CD4-positive, alpha-beta T cell treated with Interleukin-15 for 1 hour (primary cell): ENCODE measurements around the gene UBE3D.

ENCODE experiments used
- DNase-seq: peaks from one replicate; pipeline ENCODE4 v3.0.0-alpha.2; 2020

UBE3D gene

DNA sequence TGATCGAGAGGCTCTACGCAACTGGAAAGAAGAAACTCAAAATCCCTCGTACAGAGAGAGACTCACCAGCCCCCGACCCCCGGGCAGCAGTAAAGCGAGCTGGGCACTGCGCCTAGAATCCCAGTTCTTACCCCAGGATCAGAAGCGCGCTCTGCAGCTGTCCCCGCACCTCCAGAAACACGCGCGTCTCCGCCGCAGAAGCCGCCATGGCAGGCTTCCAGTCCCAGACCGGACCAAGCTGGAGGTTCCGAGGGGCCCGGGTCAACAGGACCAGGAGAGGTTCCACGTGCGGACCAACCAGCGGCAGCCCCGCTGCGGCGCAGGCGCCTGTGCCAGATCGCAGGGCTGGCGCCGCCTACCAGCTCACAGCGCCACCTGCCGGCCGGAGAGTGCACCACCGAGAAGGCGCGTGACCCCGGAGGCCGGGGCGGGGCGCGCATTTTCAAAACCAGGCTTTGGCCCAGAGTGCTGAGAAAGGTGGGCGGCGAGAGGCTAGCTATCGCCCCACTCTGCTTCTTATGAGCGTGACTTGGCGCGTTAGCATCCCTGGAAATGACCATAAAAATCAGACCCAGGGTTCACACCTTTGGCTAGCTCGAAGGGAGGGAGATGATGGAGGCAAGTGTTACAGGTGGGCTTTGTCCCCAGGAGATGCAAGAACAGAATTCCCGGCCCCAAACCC lies at the start of gene UBE3D:
Gene UBE3D, minus strand, starts transcription at position 331 of the 682 bp plus-strand sequence. Its CDS starts 123 bp downstream, at position 208.
- peak; percentile 88 for DNase-seq

GRCh38 chr6:83114164-83114563 lies 48.5 kb upstream of the UBE3D start:
- DNase-seq: no peak

DNA sequence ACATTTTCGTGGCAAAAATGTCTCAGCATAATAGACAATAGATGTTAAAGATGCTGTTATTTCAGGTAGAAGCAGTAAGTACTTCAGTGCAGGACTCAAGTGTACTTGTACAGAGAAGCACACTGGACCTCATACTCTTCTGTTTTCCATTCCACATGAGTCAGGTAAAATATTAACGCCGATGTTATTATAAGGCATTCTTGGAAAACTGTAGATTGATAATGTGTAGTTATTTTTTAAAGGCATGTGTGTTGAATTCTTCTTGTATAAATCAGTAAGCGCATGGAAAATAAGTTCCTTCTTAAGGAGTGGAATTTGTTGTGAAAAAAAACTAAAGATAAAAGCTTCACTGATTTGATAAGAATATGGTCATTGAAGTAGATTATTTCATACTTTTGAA lies 47.6 kb upstream of the UBE3D start:
- no peak for DNase-seq

DNA sequence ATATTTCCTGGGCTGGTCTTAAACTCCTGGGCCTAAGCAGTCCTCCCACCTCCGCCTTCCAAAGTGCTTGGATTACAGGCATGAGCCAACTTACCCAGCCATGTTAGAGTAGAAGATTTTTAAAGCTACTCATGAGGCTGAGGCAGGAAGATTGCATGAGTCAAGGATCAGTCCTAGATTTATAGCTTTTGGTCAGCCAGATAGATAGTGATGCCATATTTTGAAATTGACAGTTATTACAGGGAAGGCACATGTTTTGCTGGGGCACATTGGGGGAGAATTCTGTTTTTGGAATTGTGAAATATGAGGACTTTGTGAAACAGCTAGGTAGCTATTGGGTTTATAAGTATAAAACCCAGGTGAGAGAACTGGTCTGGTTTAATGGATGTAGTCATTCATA lies 42.7 kb upstream of the UBE3D start:
- no peak for DNase-seq

DNA sequence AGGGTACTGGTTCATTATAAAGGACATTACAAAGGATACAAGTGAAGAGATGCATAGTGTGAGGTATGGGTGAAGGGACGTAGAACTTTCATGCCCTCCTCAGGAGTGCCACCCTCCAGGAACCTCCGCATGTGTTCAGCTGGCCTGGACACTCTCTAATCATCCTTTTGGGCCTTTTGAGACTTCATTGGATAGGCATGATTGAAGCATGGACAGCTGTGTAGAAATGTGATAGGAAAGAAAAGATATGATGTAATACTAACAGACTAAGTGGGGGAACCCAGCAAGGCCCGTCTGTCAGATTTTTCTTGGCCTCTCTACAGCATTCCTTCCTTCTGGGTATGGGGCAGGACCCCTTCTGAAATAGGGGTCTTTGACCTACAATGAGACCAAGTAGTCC lies 32.9 kb upstream of the UBE3D start:
- no peak for DNase-seq

DNA sequence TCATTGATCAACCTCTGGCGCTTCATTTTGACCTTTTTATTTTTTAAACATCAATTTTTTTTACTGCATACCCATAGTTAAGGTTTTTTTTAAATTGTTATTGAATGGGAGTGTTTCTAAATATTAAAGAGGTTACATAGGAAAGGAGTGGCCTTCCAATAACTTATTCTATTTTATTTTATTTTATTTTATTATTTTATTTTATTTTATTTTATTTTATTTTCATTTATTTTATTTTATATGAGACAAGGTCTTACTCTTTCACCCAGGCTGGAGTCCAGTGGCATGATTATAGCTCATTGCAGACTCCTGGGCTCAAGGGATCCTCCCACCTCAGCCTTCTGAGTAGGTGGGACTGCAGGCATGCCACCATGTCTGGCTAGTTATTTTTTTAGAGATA lies 32.0 kb upstream of the UBE3D start:
- no peak for DNase-seq

DNA sequence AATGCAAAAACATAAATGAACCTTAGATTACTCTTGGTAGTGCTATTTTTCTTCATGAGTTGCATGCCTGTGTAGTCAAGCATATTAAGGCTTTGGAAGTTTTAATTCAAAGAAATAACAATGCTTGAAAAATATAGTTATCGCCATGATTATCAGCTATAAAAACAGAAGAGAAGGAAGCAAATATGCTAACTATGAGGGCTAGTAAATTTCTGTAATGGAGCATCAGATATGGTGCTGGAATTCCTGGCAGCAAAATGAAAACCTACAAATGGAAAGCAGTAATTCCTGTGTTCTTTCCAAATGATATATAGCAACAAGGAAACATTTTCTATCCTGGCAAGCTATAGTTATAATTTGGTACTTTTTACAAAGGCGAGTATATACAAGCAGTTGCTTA lies 31.6 kb upstream of the UBE3D start:
- no peak for DNase-seq

- DNase-seq: no peak
Observed at GRCh38 chr6:83096791-83097190, 31.1 kb upstream of the UBE3D start.

DNA sequence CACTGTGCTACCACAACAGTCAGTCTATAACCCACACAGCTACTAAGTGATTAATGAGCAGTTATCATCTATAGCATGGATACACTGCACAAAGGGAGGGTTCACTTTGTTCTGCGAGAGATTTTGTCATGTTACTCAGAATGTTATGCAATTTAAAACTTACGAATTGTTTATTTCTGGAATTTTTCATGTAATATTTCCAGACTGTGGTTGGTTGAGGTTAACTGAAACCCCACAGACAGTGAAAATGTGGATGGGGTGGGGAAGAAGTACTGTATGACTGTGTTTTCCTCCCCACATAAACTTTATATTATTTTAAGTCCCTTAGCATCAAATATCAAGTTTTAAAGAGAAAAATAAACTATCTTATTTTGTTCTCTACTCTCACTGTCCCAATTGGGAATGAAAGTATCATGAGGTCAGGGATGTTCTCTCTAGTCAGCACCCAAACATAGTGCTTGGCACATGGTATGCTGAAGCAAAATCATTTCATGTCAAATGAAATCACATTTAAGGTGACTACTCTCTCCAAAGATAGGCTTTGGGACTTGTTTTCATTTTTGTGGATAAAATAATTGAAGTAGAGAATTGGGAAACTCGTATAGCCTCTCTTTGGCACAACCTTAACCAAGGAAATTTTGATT lies 27.2 kb upstream of the UBE3D start:
- no peak for DNase-seq

DNA sequence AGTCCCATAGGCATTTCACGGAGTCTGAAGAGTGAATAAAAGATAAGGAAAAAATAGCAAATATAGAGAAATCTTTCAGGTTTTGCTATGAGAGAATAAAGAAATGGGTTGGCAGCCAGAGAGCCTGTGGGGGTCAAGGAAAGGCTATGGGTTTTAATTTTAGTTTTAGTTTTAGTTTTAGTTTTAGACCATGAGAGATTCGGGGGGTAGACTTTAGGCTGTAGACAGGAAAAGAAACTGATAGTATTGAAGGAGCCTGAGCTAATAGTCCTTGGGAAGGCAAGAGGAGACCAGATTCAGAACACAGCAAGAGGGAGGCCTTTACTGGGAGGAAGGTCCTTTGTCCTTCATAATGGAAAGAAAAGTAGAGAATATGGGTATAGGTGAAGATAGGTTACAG lies 21.1 kb upstream of the UBE3D start:
- DNase-seq: no peak

- no peak for DNase-seq
Observed at GRCh38 chr6:83083476-83083875, 17.8 kb upstream of the UBE3D start.

GRCh38 chr6:83073615-83074014 lies 8.0 kb upstream of the UBE3D start:
- DNase-seq: no peak

DNA sequence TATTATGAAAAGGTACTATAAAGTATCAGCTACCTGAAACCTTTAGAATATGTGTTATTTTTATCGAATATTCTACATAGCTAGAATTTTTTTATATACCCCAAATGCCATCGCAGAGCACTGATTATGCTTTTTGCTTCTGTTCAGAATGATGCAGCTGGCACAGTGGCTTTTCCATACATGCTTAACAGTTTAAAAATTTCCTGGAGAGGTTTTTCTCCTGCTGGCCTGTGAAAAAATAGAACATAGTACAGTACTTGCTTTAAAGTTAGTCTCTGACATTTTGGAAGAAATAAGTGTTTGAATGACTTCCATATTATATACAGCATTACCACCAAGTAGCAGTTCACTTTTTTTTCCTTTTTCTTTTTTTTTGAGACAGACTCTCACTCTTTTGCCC lies 7.1 kb upstream of the UBE3D start:
- no peak for DNase-seq

DNA sequence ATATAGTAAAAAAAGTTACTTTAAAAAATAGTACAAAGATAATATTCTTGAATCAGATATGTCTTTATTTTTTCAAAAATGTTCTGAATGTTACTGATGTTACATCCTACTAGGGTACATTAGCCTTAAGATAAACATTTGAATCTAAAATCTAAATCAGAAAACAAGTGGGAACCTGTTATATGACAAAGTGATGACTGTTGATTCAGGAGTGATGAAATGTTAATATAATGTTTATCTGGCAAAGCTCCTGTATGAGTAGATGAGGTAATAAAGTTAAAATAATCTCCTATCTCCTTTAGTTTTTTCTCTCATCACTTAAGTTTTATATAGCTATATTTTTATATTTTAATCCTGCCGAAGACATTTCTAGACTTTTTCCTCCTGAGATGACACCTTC lies 6.1 kb upstream of the UBE3D start:
- DNase-seq: no peak

GRCh38 chr6:83071023-83071422 lies 5.4 kb upstream of the UBE3D start:
- DNase-seq: no peak

DNA sequence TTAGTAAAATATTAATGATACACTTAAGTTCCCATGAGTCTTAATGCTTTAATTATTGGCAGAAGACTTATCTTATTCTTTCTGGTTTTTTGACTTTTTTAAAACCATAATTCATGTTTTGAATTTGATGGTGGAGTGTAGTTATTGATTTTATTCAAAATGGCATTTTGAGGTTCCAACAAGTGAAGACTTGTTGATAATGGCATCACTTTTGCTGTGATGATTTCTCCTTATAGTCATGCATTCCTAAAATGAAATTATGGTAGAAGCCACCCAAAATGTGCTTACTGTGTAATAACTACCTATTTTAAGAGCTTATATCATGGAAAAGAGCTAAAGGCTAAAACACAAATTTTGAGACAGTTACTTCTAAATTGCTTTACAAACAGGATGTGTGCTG lies 4.0 kb upstream of the UBE3D start:
- DNase-seq: no peak

DNA sequence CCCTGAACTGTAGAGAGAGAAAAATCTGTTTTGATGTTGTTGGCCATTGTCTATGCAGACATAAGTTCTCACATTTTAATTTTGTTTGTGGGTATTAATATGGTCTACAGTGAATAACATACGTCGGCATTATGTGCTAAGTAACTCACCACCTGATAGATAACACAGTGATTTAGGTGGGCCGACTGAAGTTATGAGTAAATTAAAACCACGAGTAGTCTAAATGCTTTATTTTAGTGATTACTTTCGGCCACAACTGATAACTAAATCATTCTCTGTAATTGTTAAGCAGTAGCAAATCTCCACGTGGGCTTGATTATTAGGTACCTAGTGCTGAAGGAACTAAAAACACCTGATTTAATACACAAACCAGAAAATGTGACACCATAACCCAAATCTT lies 3.0 kb upstream of the UBE3D start:
- no peak for DNase-seq

- peak; percentile 94 for DNase-seq
Observed at GRCh38 chr6:83067448-83068439, 2.1 kb upstream of the UBE3D start, which contains the start of gene DOP1A. Gene DOP1A (plus strand): TSS chr6:83067671. CDS start chr6:83096978, 29,307 bp downstream.

GRCh38 chr6:83062225-83062624 lies 3.4 kb downstream of the UBE3D start:
- no peak for DNase-seq

DNA sequence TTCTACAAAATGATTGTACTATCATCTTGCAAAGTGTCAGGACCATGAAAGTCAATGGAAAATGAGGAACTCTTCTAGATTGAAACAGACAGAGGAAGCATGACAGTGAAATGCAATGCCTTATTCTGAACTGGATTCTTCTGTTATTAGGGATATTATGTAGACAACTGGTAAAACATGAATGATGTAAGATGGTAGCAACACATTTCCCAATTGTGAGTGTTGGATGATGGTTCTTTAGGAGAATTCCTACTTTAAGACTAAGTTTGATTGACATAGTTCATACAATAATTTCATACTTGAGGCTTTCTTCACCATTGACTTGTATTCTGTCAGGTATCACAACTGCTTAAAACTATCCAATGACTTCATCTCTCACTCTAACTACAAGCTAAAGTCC lies 4.5 kb downstream of the UBE3D start:
- DNase-seq: no peak

GRCh38 chr6:83057705-83058321 lies 7.8 kb downstream of the UBE3D start:
- DNase-seq: no peak

DNA sequence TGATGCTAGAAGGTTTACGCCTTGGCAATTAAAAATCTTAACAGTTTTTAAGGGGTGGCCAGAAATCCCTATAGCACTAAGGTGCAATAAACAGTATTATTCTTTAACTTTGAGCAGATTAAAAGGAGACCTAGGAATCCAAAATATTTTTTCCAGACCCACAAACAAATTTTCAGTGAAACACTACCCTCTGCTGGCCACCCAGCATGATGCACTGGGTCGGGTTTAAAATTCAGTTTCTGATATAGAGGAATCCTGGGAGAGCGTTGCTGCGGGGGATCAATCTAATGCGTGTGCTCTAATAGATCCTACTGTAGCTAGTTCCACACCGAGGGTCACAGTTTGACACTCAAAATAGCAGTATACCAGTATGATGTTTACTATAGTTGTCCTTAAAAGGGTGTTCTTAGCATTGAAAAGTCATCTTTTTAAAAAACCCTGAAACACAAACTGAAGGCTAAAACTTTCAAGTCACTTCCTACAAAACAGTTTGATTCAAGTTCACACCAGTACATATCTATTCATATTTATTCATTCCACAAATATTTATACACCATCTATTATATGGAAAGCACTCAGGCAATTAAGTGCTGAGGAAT lies 10.2 kb downstream of the UBE3D start:
- DNase-seq: no peak

DNA sequence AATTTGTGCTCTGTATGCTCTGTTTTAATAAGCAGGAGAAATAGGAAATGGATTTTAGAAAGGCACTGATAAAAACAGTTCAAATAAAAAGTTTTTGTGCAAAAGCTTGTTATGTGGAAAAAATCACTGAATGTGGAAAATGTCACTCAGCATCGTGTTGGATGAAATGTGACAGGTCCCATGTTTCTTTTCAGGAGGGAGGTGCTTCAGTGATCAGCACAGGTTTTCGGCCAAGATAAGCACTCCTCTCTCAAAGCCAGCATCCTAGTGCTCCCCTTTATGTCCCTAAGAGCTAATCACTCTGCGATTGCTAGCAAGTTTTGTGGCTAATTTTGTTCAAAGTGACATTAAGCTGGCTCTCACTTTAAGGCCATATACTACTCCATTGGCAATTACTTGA lies 12.0 kb downstream of the UBE3D start:
- DNase-seq: no peak
